HUES64 (cell line): ENCODE data around the gene CAPN5.

ENCODE experiments used
- H3K27ac ChIP-seq: 2 replicates; pipeline ENCODE4 v1.7.0; 2013; ENCODE audit warnings: low read depth, low read length, inconsistent platforms
- H3K27me3 ChIP-seq: 2 replicates; pipeline ENCODE4 v1.6.1; 2013; ENCODE audit warnings: mild to moderate bottlenecking, low read length; ENCODE audit not compliant: insufficient read depth
- H3K36me3 ChIP-seq: 2 replicates; pipeline ENCODE4 v1.6.1; 2013; ENCODE audit warnings: mild to moderate bottlenecking, low read length; ENCODE audit not compliant: insufficient read depth
- H3K4me1 ChIP-seq: 2 replicates; pipeline ENCODE4 v1.6.1; 2013; ENCODE audit warnings: mild to moderate bottlenecking, low read length, moderate library complexity; ENCODE audit not compliant: insufficient read depth
- H3K4me3 ChIP-seq: 2 replicates; pipeline ENCODE4 v1.5.1; 2013; ENCODE audit warnings: mild to moderate bottlenecking, low read length, moderate library complexity
- H3K9ac ChIP-seq: 2 replicates; pipeline ENCODE4 v1.6.1; 2013; ENCODE audit warnings: mild to moderate bottlenecking, low read depth, low read length
- H3K9me3 ChIP-seq: 2 replicates; pipeline ENCODE4 v1.6.1; 2013; ENCODE audit warnings: low read depth, low read length; ENCODE audit not compliant: insufficient read depth
- WGBS: fragments of 150-250, 120-280 bp; methylation state at CpG from one replicate; pipeline ENCODE4 v1.1.7; 2013; ENCODE audit warnings: missing lambda C conversion rate; 5-methylcytosine and 5-hydroxymethylcytosine counted together

Gene CAPN5

DNA sequence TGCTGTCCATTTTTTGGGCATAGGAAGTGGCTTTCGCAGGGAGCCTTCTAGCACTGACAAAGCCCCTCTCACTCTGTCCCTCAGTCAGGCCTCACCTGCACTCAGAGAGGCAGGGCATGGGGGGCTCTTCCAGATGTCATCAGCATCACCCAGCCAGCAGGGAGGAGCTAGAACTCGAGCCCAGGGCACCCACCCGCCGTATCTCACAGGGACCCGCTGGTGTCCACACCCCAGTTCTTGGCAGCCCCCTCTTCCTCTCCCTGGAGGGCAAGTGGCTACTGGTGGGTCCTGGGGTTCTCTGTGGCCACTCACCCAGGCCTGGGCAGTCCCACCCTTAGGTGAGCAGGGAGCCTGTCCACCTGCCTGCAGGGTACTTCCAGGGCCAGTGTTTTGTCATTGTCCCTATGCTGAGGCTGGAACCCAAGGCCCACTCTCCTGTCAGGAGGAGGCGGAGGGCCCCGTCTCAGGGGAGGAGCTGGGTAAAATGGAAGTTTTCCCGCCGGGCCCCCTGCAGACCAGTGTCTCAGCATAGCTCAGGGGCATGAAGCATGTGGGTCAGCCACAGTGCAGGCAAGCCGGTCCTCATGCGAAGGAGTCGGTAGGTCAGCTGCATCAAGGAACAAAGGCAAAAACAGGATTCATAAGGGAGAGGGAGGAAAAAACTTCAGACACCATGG, 83.1 kb downstream of the CAPN5 start:
- Histone ChIP-seq H3K4me3 (no peak overlapping the region), H3K9me3 (no peaks in the 10 kb centered on the region), H3K27me3 (peaks cover 7% of the 10 kb centered on the region; the same call in 1 of the 2 replicates), H3K4me1 (peaks cover 17% of the 10 kb centered on the region), H3K36me3 (no peaks in the 10 kb centered on the region), H3K27ac (no peak overlapping the region), H3K9ac (no peak overlapping the region)
- WGBS = 71% methylated on average over 12 of the region's 12 CpGs

GRCh38 chr11:77150836-77151235, 84.1 kb downstream of the CAPN5 start:
- Histone ChIP-seq H3K27me3 (peaks cover 7% of the 10 kb centered on the region; the same call in 1 of the 2 replicates), H3K9ac (no peak overlapping the region), H3K27ac (no peak overlapping the region), H3K4me1 (peaks cover 17% of the 10 kb centered on the region), H3K36me3 (no peaks in the 10 kb centered on the region), H3K9me3 (no peaks in the 10 kb centered on the region), H3K4me3 (no peak overlapping the region)
- 95% methylated on average over 10 of the region's 10 CpGs for WGBS

GRCh38 chr11:77151804-77152509, 85.2 kb downstream of the CAPN5 start:
- no peak overlapping the region for H3K27ac ChIP-seq
- peaks cover 5% of the 10 kb centered on the region; the same call in 1 of the 2 replicates for H3K27me3 ChIP-seq
- H3K4me3 ChIP-seq = no peak overlapping the region
- H3K36me3 ChIP-seq = no peaks in the 10 kb centered on the region
- peaks cover 17% of the 10 kb centered on the region for H3K4me1 ChIP-seq
- 94% methylated on average over 9 of the region's 11 CpGs for WGBS
- no peak overlapping the region for H3K9ac ChIP-seq
- no peaks in the 10 kb centered on the region for H3K9me3 ChIP-seq

GRCh38 chr11:77152846-77153245, 86.1 kb downstream of the CAPN5 start:
- WGBS = 91% methylated on average over 6 of the region's 6 CpGs
- Histone ChIP-seq H3K9me3 (no peaks in the 10 kb centered on the region), H3K27me3 (no peaks in the 10 kb centered on the region), H3K36me3 (no peaks in the 10 kb centered on the region), H3K4me3 (no peak overlapping the region), H3K9ac (no peak overlapping the region), H3K27ac (no peak overlapping the region), H3K4me1 (peaks cover 17% of the 10 kb centered on the region)

DNA sequence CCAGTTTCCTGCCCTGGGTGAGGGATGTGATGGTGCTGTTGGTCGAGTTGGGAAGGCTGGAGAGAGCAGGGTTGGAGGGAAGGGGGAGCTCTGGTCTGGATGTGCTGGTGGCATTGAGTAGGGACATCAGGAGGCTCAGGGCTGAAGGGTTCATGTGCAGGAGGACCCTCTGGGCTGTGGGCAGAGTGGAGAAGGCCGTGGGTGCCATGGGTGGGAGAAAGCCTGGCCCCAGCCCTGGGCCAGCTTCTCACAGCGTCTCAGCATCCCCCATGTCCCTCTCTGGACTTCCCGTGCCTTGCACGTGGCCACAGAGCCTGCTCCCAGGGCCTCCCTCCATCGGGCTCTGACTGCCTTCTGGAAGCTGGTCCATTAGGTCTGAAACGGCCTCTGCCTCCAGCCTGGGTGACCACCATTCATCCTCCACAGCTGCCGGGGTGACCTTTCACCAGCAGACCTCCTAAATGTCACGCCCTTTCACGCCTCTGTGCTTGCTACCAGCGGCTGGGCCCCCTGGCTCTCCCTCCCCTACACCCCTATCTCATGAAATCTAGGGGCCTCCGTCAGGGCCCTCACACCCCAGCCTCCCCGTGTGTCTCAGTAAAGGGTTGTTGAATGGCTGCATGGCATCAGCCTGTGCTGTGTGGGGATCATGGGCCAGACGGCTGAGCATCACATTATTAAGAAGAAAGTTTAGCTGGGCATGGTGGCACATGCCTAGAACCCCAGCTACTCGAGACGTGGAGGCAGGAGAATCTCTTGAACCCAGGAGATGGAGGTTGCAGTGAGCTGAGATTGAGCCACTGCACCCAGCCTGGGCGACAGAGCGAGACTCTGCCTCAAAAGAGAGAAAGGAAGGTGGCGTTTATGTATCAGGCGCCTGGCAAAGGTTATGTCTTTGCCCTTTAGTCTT, 86.8 kb downstream of the CAPN5 start:
- peaks cover 11% of the 10 kb centered on the region for H3K4me1 ChIP-seq
- no peak overlapping the region for H3K9ac ChIP-seq
- H3K27ac ChIP-seq = no peak overlapping the region
- H3K36me3 ChIP-seq = no peaks in the 10 kb centered on the region
- no peaks in the 10 kb centered on the region for H3K27me3 ChIP-seq
- WGBS = 93% methylated on average over 20 of the region's 20 CpGs
- no peaks in the 10 kb centered on the region for H3K9me3 ChIP-seq
- H3K4me3 ChIP-seq = no peak overlapping the region

- Histone ChIP-seq H3K27ac (no peak overlapping the region), H3K4me3 (no peak overlapping the region)
- 93% methylated on average over 9 of the region's 10 CpGs for WGBS
Measured at GRCh38 chr11:77154381-77155081, 87.8 kb downstream of the CAPN5 start.

DNA sequence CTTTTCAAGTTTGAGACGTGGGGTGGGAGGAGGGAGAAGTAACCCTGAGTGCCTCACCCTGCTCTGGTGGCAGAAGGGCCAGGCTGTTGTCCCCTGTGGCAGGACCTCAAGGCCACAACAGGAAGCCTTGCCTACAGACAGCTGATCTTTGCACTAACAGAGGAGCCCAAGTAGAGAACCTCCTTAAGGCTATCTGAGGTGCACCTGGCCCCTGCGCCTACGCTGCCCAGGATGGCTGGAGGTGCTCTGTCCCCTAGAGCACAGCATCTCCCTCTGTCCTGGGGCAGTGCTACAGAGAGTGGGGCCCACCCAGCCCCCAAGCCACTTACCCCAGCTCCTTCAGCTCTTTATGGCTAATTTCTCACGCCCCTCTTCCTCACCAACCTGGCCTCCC, 88.3 kb downstream of the CAPN5 start:
- no peaks in the 10 kb centered on the region for H3K36me3 ChIP-seq
- no peak overlapping the region for H3K4me3 ChIP-seq
- no peak overlapping the region for H3K27ac ChIP-seq
- H3K9ac ChIP-seq = no peak overlapping the region
- H3K4me1 ChIP-seq = 0 out of 2 replicates have a peak, but pooled peaks cover 3% of the 10 kb centered on the region
- no peaks in the 10 kb centered on the region for H3K27me3 ChIP-seq
- H3K9me3 ChIP-seq = no peaks in the 10 kb centered on the region
- 99% methylated on average over 3 of the region's 4 CpGs for WGBS

More at GRCh38 chr11:77154381-77155081, 87.8 kb downstream of the CAPN5 start:
- H3K9ac ChIP-seq = no peak overlapping the region
- H3K9me3 ChIP-seq = no peaks in the 10 kb centered on the region
- H3K4me1 ChIP-seq = 0 out of 2 replicates have a peak, but pooled peaks cover 6% of the 10 kb centered on the region
- H3K36me3 ChIP-seq = no peaks in the 10 kb centered on the region
- no peaks in the 10 kb centered on the region for H3K27me3 ChIP-seq

GRCh38 chr11:77155556-77156130, 88.9 kb downstream of the CAPN5 start:
- Histone ChIP-seq H3K4me1 (no peaks in the 10 kb centered on the region), H3K9me3 (no peaks in the 10 kb centered on the region), H3K36me3 (no peaks in the 10 kb centered on the region), H3K27me3 (no peaks in the 10 kb centered on the region), H3K4me3 (no peak overlapping the region), H3K27ac (no peak overlapping the region), H3K9ac (no peak overlapping the region)
- WGBS = 92% methylated on average over 12 of the region's 13 CpGs

DNA sequence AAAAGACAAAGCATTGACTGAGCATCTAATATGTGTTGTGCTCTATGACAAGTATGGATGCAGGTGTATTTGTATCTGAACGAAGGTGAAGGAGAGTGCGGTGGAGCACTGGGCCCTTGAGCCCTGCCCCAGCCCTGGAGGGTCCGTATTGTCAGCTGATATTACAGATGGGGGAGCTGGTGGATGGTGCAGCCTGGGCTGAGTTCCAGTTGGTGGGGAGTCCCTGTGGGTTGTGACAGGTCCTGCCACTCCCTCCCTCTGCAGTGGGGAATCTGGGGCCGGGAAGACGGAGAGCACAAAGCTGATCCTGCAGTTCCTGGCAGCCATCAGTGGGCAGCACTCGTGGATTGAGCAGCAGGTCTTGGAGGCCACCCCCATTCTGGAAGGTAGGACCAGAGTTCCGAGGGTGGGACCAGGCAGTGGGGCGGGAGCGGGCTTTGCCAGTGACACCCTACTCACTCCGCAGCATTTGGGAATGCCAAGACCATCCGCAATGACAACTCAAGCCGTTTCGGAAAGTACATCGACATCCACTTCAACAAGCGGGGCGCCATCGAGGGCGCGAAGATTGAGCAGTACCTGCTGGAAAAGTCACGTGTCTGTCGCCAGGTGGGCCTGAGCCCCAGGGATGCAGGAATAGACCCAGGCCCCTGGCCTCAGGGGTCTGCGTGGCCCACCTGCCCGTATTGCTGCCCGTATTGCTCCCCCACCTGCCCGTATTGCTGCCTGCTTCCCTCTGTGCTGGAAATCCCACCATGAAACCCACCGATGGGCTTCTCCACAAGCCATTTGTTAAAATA, 89.8 kb downstream of the CAPN5 start:
- no peak overlapping the region for H3K9ac ChIP-seq
- H3K27ac ChIP-seq = no peak overlapping the region
- no peaks in the 10 kb centered on the region for H3K27me3 ChIP-seq
- H3K9me3 ChIP-seq = no peaks in the 10 kb centered on the region
- WGBS = 94% methylated on average over 26 of the region's 26 CpGs
- no peak overlapping the region for H3K4me3 ChIP-seq
- no peaks in the 10 kb centered on the region for H3K36me3 ChIP-seq
- no peaks in the 10 kb centered on the region for H3K4me1 ChIP-seq
